Neural cell (in vitro differentiated cells): Measurements from ENCODE around the gene LZTFL1. TPM values are rescaled to one million over a fixed set of nuclear protein-coding genes. Genes with fewer than 3 reads are reported as not detected.

Experiments
- H2AFZ ChIP-seq: fragments of 200-600, 300-800 bp; sonication (generic), shearing (Covaris generic); 2 replicates; pipeline ENCODE4 v1.6.0; 2014; ENCODE audit warnings: low read depth, mild to moderate bottlenecking, antibody characterized with exemption, low read length, moderate library complexity
- H3F3A ChIP-seq: fragments of 200-600 bp; shearing (Covaris generic); 2 replicates; pipeline ENCODE4 v1.6.1; 2016; ENCODE audit warnings: mild to moderate bottlenecking, moderate library complexity, mixed read lengths, antibody characterized with exemption, low read length; ENCODE audit not compliant: insufficient read depth, poor library complexity, severe bottlenecking
- H3K27ac ChIP-seq: fragments of 200-600, 300-800 bp; sonication (generic), shearing (Covaris generic); 2 replicates; pipeline ENCODE4 v1.5.1; 2014; ENCODE audit warnings: mild to moderate bottlenecking, low read length, moderate library complexity
- H3K27me3 ChIP-seq: fragments of 300-800, 200-600 bp; sonication (generic), shearing (Covaris generic); 2 replicates; pipeline ENCODE4 v1.6.0; 2014; ENCODE audit warnings: mild to moderate bottlenecking, low read depth, low read length, moderate library complexity; ENCODE audit not compliant: insufficient read depth
- H3K36me3 ChIP-seq: fragments of 300-800, 200-600 bp; sonication (generic), shearing (Covaris generic); 2 replicates; pipeline ENCODE4 v1.5.1; 2014; ENCODE audit warnings: mild to moderate bottlenecking, antibody characterized with exemption, low read length, moderate library complexity; ENCODE audit not compliant: insufficient read depth
- H3K4me2 ChIP-seq: fragments of 300-800, 200-600 bp; sonication (generic), shearing (Covaris generic); 2 replicates; pipeline ENCODE4 v1.6.0; 2014; ENCODE audit warnings: mild to moderate bottlenecking, low read length
- H3K4me3 ChIP-seq: fragments of 300-800, 200-600 bp; sonication (generic), shearing (Covaris generic); 2 replicates; pipeline ENCODE4 v1.5.1; 2014; ENCODE audit warnings: mild to moderate bottlenecking, low read length, moderate library complexity
- H3K79me2 ChIP-seq: fragments of 200-600 bp; shearing (Covaris generic); replicated peaks from 2 replicates; pipeline ENCODE4 v1.6.0; 2014; ENCODE audit warnings: mild to moderate bottlenecking, low read length, moderate library complexity; ENCODE audit not compliant: insufficient read depth
- H3K9ac ChIP-seq: fragments of 300-800, 200-600 bp; sonication (generic), shearing (Covaris generic); 2 replicates; pipeline ENCODE4 v1.6.1; 2016; ENCODE audit warnings: mild to moderate bottlenecking, low read length, mixed read lengths
- H3K9me2 ChIP-seq: fragments of 200-600 bp; shearing (Covaris generic); 2 replicates; pipeline ENCODE4 v1.6.1; 2016; ENCODE audit warnings: mild to moderate bottlenecking, low read length, mixed read lengths; ENCODE audit not compliant: insufficient read depth
- H3K9me3 ChIP-seq: fragments of 200-600, 300-800 bp; sonication (generic), shearing (Covaris generic); 2 replicates; pipeline ENCODE4 v1.6.1; 2016; ENCODE audit warnings: mild to moderate bottlenecking, mixed run types, low read length, moderate library complexity, mixed read lengths
- H4K20me1 ChIP-seq: fragments of 200-600 bp; shearing (Covaris generic); 2 replicates; pipeline ENCODE4 v1.6.1; 2016; ENCODE audit warnings: mild to moderate bottlenecking, mixed run types; ENCODE audit not compliant: insufficient read depth
- CTCF ChIP-seq: fragments of 450-650 bp; IDR thresholded peaks from 2 replicates; pipeline ENCODE4 v1.5.1; 2014; ENCODE audit warnings: antibody characterized with exemption, mild to moderate bottlenecking, moderate library complexity; ENCODE audit not compliant: poor library complexity, severe bottlenecking
- EP300 ChIP-seq: fragments of 450-650 bp; conservative IDR thresholded peaks from 2 replicates; pipeline ENCODE4 v1.6.1; 2014; ENCODE audit warnings: antibody characterized with exemption, mild to moderate bottlenecking, moderate library complexity; ENCODE audit not compliant: poor library complexity, severe bottlenecking
- EZH2 ChIP-seq: fragments of 200-600, 300-800 bp; shearing (Covaris generic), sonication (generic); IDR thresholded peaks from 2 replicates; pipeline ENCODE4 v1.6.1; 2014; ENCODE audit warnings: antibody characterized with exemption, low read length, borderline replicate concordance, mild to moderate bottlenecking; ENCODE audit not compliant: insufficient read depth, poor library complexity, severe bottlenecking
- MXI1 ChIP-seq: fragments of 450-650 bp; conservative IDR thresholded peaks from 2 replicates; pipeline ENCODE4 v1.6.1; 2014; ENCODE audit warnings: antibody characterized with exemption, mild to moderate bottlenecking; ENCODE audit not compliant: poor library complexity, severe bottlenecking
- POLR2AphosphoS5 ChIP-seq: IDR thresholded peaks from 2 replicates; pipeline ENCODE4 v1.6.1; 2012
- RAD21 ChIP-seq: fragments of 450-650 bp; conservative IDR thresholded peaks from 2 replicates; pipeline ENCODE4 v1.6.1; 2014; ENCODE audit warnings: antibody characterized with exemption, mild to moderate bottlenecking, moderate library complexity
- REST ChIP-seq: IDR thresholded peaks from 2 replicates; pipeline ENCODE4 v1.6.1; 2012; ENCODE audit warnings: borderline replicate concordance
- SMC3 ChIP-seq: fragments of 450-650 bp; conservative IDR thresholded peaks from 2 replicates; pipeline ENCODE4 v1.6.1; 2014; ENCODE audit warnings: antibody characterized with exemption, mild to moderate bottlenecking, moderate library complexity; ENCODE audit not compliant: poor library complexity
- TAF1 ChIP-seq: IDR thresholded peaks from 2 replicates; pipeline ENCODE4 v1.6.1; 2012; ENCODE audit warnings: low read depth
- polyA plus RNA-seq: library from polyadenylated mRNA; depleted of rRNA; stranded (reverse); fragments of >200 nt; gene quantifications from 2 replicates; pipeline ENCODE4 v1.2.3, GENCODE V29; 2014

The LZTFL1 gene
- polyA plus RNA-seq, 1 donor from 2014 or later = 26.8 TPM

- H3K36me3 ChIP-seq = no peaks in the 10 kb centered on the region
- H4K20me1 ChIP-seq = no peaks in the 10 kb centered on the region
- H3K4me2 ChIP-seq = no peak overlapping the region
- H3K9me2 ChIP-seq = no peaks in the 10 kb centered on the region
- H3K27me3 ChIP-seq = no peaks in the 10 kb centered on the region
- no peak overlapping the region for H3K27ac ChIP-seq
- H2AFZ ChIP-seq = no peak overlapping the region
- H3K79me2 ChIP-seq = no peaks in the 10 kb centered on the region
- H3K9me3 ChIP-seq = no peaks in the 10 kb centered on the region
- TF ChIP-seq SMC3 (no peak), MXI1 (no peak)
- no peak overlapping the region for H3K4me3 ChIP-seq
- H3F3A ChIP-seq = no peaks in the 10 kb centered on the region
- H3K9ac ChIP-seq = no peak overlapping the region
Measured at GRCh38 chr3:45889337-45889736, 47.4 kb upstream of the LZTFL1 start.

- Histone ChIP-seq H3K79me2 (no peaks in the 10 kb centered on the region), H4K20me1 (no peaks in the 10 kb centered on the region), H3K9me2 (no peaks in the 10 kb centered on the region), H3K9me3 (no peaks in the 10 kb centered on the region), H3K9ac (no peak overlapping the region), H3F3A (no peaks in the 10 kb centered on the region), H3K27me3 (no peaks in the 10 kb centered on the region), H3K36me3 (no peaks in the 10 kb centered on the region), H3K4me2 (no peak overlapping the region), H3K4me3 (no peak overlapping the region), H2AFZ (no peak overlapping the region), H3K27ac (no peak overlapping the region)
- TF ChIP-seq EZH2 (no peak), MXI1 (no peak), TAF1 (no peak), RAD21 (no peak), REST (no peak), SMC3 (no peak), CTCF (no peak), POLR2AphosphoS5 (no peak), EP300 (no peak)
Measured at GRCh38 chr3:45887759-45888511, 46.0 kb upstream of the LZTFL1 start.
